Panc1 (cell line): ENCODE results near the gene UGT1A6.

ENCODE experiments used
- CTCF ChIP-seq: fragments of 450-650 bp; IDR thresholded peaks from 2 replicates; pipeline ENCODE4 v1.5.1; 2017; ENCODE audit warnings: mild to moderate bottlenecking
- POLR2AphosphoS5 ChIP-seq: IDR thresholded peaks from 2 replicates; pipeline ENCODE4 v1.6.1; 2012; ENCODE audit warnings: mild to moderate bottlenecking, low read depth, low read length, moderate library complexity
- SIN3A ChIP-seq: IDR thresholded peaks from 2 replicates; pipeline ENCODE4 v1.6.1; 2012; ENCODE audit warnings: low read depth, mild to moderate bottlenecking, low read length, moderate library complexity, borderline replicate concordance; ENCODE audit not compliant: insufficient read depth
- TCF7L2 ChIP-seq: IDR thresholded peaks from 2 replicates; pipeline ENCODE4 v1.6.1; 2011; ENCODE audit warnings: mild to moderate bottlenecking, low read depth, low read length, inconsistent platforms
- TF ChIP-seq, protein P1 (sequence below), 2 experiments: IDR thresholded peaks; 2 replicates each; pipeline ENCODE4 v1.6.1; 2011 to 2012; ENCODE audit warnings: low read depth in 2 of 2, control low read depth in 1 of 2, low read length in 1 of 2, mild to moderate bottlenecking in 1 of 2, moderate library complexity in 1 of 2; ENCODE audit not compliant: insufficient read depth in 1 of 2

DNA sequence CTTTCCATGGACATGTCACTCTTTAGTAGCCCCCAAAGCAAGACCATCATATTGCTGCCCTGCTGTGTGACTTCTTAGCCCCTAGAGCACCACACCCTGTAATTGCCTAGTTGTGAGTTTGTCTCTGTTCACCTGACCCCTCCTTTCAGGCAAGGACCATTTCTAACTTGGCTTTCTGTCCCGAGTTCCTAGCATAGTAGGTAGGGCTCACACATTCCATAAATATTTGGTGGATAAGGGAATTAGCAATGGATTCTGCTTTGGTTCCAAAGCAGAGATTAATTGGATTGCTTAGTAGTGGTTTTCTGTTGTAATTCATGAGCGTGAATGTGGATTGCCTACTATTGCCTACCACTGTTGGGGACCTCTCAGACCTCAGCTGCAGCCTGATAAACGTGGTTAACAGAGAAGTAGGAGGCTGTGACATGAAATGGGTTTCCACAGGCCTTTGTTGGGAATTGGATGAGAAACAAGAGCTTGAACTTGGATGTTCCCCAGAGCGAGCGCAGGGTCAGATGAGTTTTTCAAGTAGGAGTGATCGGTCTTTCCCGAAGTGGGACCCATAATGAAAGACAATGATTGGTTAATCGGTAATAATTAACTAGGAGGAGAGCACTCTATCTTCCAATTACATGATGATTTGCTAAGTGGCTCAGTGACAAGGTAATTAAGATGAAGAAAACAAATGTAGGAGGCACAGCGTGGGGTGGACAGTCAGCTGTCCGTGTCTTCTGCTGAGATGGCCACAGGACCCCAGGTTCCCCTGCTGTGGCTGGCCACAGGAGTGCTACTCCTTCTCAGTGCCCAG, 54.0 kb downstream of the UGT1A6 start:
- TF ChIP-seq CTCF (no peak), TCF7L2 (no peak), POLR2AphosphoS5 (no peak), SIN3A (no peak)
- TF ChIP-seq, protein P1, sequence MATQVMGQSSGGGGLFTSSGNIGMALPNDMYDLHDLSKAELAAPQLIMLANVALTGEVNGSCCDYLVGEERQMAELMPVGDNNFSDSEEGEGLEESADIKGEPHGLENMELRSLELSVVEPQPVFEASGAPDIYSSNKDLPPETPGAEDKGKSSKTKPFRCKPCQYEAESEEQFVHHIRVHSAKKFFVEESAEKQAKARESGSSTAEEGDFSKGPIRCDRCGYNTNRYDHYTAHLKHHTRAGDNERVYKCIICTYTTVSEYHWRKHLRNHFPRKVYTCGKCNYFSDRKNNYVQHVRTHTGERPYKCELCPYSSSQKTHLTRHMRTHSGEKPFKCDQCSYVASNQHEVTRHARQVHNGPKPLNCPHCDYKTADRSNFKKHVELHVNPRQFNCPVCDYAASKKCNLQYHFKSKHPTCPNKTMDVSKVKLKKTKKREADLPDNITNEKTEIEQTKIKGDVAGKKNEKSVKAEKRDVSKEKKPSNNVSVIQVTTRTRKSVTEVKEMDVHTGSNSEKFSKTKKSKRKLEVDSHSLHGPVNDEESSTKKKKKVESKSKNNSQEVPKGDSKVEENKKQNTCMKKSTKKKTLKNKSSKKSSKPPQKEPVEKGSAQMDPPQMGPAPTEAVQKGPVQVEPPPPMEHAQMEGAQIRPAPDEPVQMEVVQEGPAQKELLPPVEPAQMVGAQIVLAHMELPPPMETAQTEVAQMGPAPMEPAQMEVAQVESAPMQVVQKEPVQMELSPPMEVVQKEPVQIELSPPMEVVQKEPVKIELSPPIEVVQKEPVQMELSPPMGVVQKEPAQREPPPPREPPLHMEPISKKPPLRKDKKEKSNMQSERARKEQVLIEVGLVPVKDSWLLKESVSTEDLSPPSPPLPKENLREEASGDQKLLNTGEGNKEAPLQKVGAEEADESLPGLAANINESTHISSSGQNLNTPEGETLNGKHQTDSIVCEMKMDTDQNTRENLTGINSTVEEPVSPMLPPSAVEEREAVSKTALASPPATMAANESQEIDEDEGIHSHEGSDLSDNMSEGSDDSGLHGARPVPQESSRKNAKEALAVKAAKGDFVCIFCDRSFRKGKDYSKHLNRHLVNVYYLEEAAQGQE (IDR thresholded peaks at IDR 0.05; ENCODE audit: insufficient read depth in 1 of 2, low read depth in 2 of 2, low read length in 1 of 2) = no peak
